Trophoblast cell (in vitro differentiated cells and primary cell): ENCODE results near the gene CACNA1D.

ENCODE experiments used
- DNase-seq, 2 donors: peaks; one replicate each; pipeline ENCODE4 v3.0.0-alpha.2; 2016
- H2AFZ ChIP-seq: 2 replicates; pipeline ENCODE4 v1.6.1; 2013; ENCODE audit warnings: low read length, moderate library complexity, mild to moderate bottlenecking; ENCODE audit not compliant: insufficient read depth, poor library complexity
- H2AK5ac ChIP-seq: 2 replicates; pipeline ENCODE4 v1.6.1; 2013; ENCODE audit warnings: mild to moderate bottlenecking, low read length
- H2BK120ac ChIP-seq: 2 replicates; pipeline ENCODE4 v1.6.1; 2013; ENCODE audit warnings: low read length, mild to moderate bottlenecking, moderate library complexity; ENCODE audit not compliant: insufficient read depth, poor library complexity
- H2BK12ac ChIP-seq: 2 replicates; pipeline ENCODE4 v1.6.1; 2013; ENCODE audit warnings: mild to moderate bottlenecking, low read length, moderate library complexity
- H2BK5ac ChIP-seq: 2 replicates; pipeline ENCODE4 v1.6.1; 2013; ENCODE audit warnings: low read length, low read depth, moderate library complexity, mild to moderate bottlenecking; ENCODE audit not compliant: poor library complexity
- H3K14ac ChIP-seq: 2 replicates; pipeline ENCODE4 v1.6.1; 2013; ENCODE audit warnings: mild to moderate bottlenecking, low read length
- H3K18ac ChIP-seq: 2 replicates; pipeline ENCODE4 v1.6.1; 2013; ENCODE audit warnings: mild to moderate bottlenecking, low read length
- H3K23ac ChIP-seq: 2 replicates; pipeline ENCODE4 v1.6.1; 2013; ENCODE audit warnings: low read length
- H3K27ac ChIP-seq: 2 replicates; pipeline ENCODE4 v1.5.1; 2013; ENCODE audit warnings: low read depth, mild to moderate bottlenecking, inconsistent platforms, low read length, moderate library complexity
- H3K27me3 ChIP-seq: 2 replicates; pipeline ENCODE4 v1.6.1; 2013; ENCODE audit warnings: inconsistent platforms, mild to moderate bottlenecking, low read length, moderate library complexity; ENCODE audit not compliant: insufficient read depth
- H3K36me3 ChIP-seq, 2 experiments: 1 replicate in 1 of 2; 2 replicates in 1 of 2; pipeline ENCODE4 v1.6.1; 2013; ENCODE audit warnings: low read length in 2 of 2, mild to moderate bottlenecking in 2 of 2, moderate library complexity in 1 of 2; ENCODE audit not compliant: insufficient read depth in 2 of 2, control insufficient read depth in 1 of 2
- H3K4ac ChIP-seq: 2 replicates; pipeline ENCODE4 v1.6.1; 2013; ENCODE audit warnings: low read depth, mild to moderate bottlenecking, low read length, moderate library complexity
- H3K4me1 ChIP-seq, 2 experiments: 1 replicate in 1 of 2; 2 replicates in 1 of 2; pipeline ENCODE4 v1.6.1; 2013; ENCODE audit warnings: low read length in 2 of 2, mild to moderate bottlenecking in 2 of 2, moderate library complexity in 1 of 2; ENCODE audit not compliant: insufficient read depth in 2 of 2, control insufficient read depth in 1 of 2
- H3K4me2 ChIP-seq: 2 replicates; pipeline ENCODE4 v1.6.1; 2013; ENCODE audit warnings: inconsistent platforms, mild to moderate bottlenecking, low read length, moderate library complexity
- H3K4me3 ChIP-seq: 2 replicates; pipeline ENCODE4 v1.5.1; 2013; ENCODE audit warnings: mild to moderate bottlenecking, low read depth, low read length, inconsistent platforms
- H3K79me1 ChIP-seq: one replicate; pipeline ENCODE4 v1.6.1; 2013; ENCODE audit warnings: low read length
- H3K79me2 ChIP-seq: 2 replicates; pipeline ENCODE4 v1.6.1; 2013; ENCODE audit warnings: low read length, mild to moderate bottlenecking; ENCODE audit not compliant: control insufficient read depth, insufficient read depth, poor library complexity
- H3K9ac ChIP-seq: 2 replicates; pipeline ENCODE4 v1.6.1; 2013; ENCODE audit warnings: mild to moderate bottlenecking, low read length
- H3K9me3 ChIP-seq: 2 replicates; pipeline ENCODE4 v1.6.1; 2013; ENCODE audit warnings: low read depth, mild to moderate bottlenecking, control low read depth, inconsistent platforms, low read length; ENCODE audit not compliant: insufficient read depth
- H4K12ac ChIP-seq: 2 replicates; pipeline ENCODE4 v1.6.1; 2013; ENCODE audit warnings: low read depth, mild to moderate bottlenecking, low read length, moderate library complexity
- H4K8ac ChIP-seq: 2 replicates; pipeline ENCODE4 v1.6.1; 2013; ENCODE audit warnings: low read depth, mild to moderate bottlenecking, low read length, moderate library complexity
- H4K91ac ChIP-seq: one replicate; pipeline ENCODE4 v1.6.1; 2013; ENCODE audit warnings: low read depth, mild to moderate bottlenecking, low read length, moderate library complexity
- WGBS: extraction: QIAGEN DNeasy Blood & Tissue Kit; methylation state at CpG from one replicate; pipeline ENCODE4 v1.1.7; 2013; ENCODE audit warnings: missing lambda C conversion rate; ENCODE audit not compliant: insufficient read length, insufficient coverage; ENCODE audit errors: extremely low coverage; 5-methylcytosine and 5-hydroxymethylcytosine counted together

The CACNA1D gene

GRCh38 chr3:53775834-53776251, 281.4 kb downstream of the CACNA1D start:
- Histone ChIP-seq H3K79me1 (no peaks in the 10 kb centered on the region), H2AFZ (no peak overlapping the region), H3K4me1 (peaks cover 2 to 5% of the 10 kb centered on the region in 2 experiments), H3K36me3 (no peaks in the 10 kb centered on the region), H3K27me3 (no peaks in the 10 kb centered on the region), H3K27ac (no peak overlapping the region), H3K4me2 (no peak overlapping the region), H3K14ac (no peak overlapping the region), H2AK5ac (no peak overlapping the region), H3K4ac (no peak overlapping the region), H3K9me3 (peaks cover 3% of the 10 kb centered on the region), H3K23ac (no peak overlapping the region), H4K91ac (no peak overlapping the region), H3K18ac (no peak overlapping the region), H4K12ac (no peak overlapping the region), H2BK5ac (no peak overlapping the region), H3K4me3 (no peak overlapping the region), H3K9ac (no peak overlapping the region), H2BK12ac (no peak overlapping the region), H4K8ac (no peak overlapping the region), H3K79me2 (no peaks in the 10 kb centered on the region), H2BK120ac (no peak overlapping the region)
- no CpG with 5 or more reads among the region's 5 CpGs for WGBS
- peak; percentile 74 to 76 for DNase-seq

- Histone ChIP-seq H4K12ac (no peak overlapping the region), H3K9me3 (peaks cover 3% of the 10 kb centered on the region)
- no CpG with 5 or more reads among the region's 9 CpGs for WGBS
These were observed 282.2 kb downstream of the CACNA1D start for GRCh38 chr3:53776494-53777101.

DNA sequence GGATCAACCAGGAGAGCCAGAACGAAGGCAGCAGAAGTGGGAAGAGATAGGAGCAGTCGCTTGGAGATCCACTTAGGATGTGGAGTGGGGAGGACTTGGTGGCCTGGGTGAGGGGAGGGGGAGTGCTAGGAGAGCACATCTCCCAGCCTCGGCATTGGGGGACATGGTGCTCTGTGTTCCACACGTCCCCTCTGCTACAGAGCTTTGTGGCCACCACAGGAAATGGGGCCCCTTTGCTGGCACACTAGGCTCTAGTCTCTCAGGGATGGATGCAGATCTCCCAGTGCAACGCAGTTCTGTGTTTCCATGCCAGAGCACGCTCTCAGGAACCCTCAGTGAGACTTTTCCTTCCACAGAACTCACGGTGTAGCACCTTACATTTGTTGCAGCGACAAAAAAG, 283.1 kb downstream of the CACNA1D start:
- Histone ChIP-seq H2AK5ac (no peak overlapping the region), H3K9me3 (peaks cover 3% of the 10 kb centered on the region), H3K9ac (no peak overlapping the region), H3K14ac (no peak overlapping the region), H4K12ac (no peak overlapping the region), H2AFZ (no peak overlapping the region), H3K4me2 (no peak overlapping the region), H3K27ac (no peak overlapping the region), H3K27me3 (no peaks in the 10 kb centered on the region), H3K18ac (no peak overlapping the region), H3K23ac (no peak overlapping the region), H4K8ac (no peak overlapping the region), H2BK120ac (no peak overlapping the region), H4K91ac (no peak overlapping the region), H2BK5ac (no peak overlapping the region), H3K36me3 (no peaks in the 10 kb centered on the region), H3K4me1 (peaks cover 2 to 5% of the 10 kb centered on the region in 2 experiments), H2BK12ac (no peak overlapping the region), H3K4ac (no peak overlapping the region), H3K79me2 (no peaks in the 10 kb centered on the region), H3K4me3 (no peak overlapping the region), H3K79me1 (no peaks in the 10 kb centered on the region)
- DNase-seq: no peak
- no CpG with 5 or more reads among the region's 8 CpGs for WGBS

More at GRCh38 chr3:53776494-53777101, 282.2 kb downstream of the CACNA1D start:
- H3K27ac ChIP-seq: no peak overlapping the region
- H3K4me2 ChIP-seq: no peak overlapping the region
- peaks cover 2 to 5% of the 10 kb centered on the region in 2 experiments for H3K4me1 ChIP-seq
- H4K8ac ChIP-seq: no peak overlapping the region
- H3K79me1 ChIP-seq: no peaks in the 10 kb centered on the region
- no peak overlapping the region for H3K18ac ChIP-seq
- no peak overlapping the region for H2BK5ac ChIP-seq
- no peak overlapping the region for H2AK5ac ChIP-seq
- DNase-seq: peak; percentile 43 to 49
- H3K9ac ChIP-seq: no peak overlapping the region
- H3K27me3 ChIP-seq: no peaks in the 10 kb centered on the region
- no peak overlapping the region for H3K14ac ChIP-seq
- H2BK12ac ChIP-seq: no peak overlapping the region
- H3K23ac ChIP-seq: no peak overlapping the region
- no peak overlapping the region for H4K91ac ChIP-seq
- H3K36me3 ChIP-seq: no peaks in the 10 kb centered on the region
- H3K4ac ChIP-seq: no peak overlapping the region
- no peak overlapping the region for H2BK120ac ChIP-seq
- no peak overlapping the region for H2AFZ ChIP-seq
- H3K79me2 ChIP-seq: no peaks in the 10 kb centered on the region
- no peak overlapping the region for H3K4me3 ChIP-seq

- no peak overlapping the region for H3K4ac ChIP-seq
- no peak overlapping the region for H2BK12ac ChIP-seq
- H3K18ac ChIP-seq: no peak overlapping the region
- H3K27ac ChIP-seq: no peak overlapping the region
- no peaks in the 10 kb centered on the region for H3K79me2 ChIP-seq
- no CpG with 5 or more reads among the region's 3 CpGs for WGBS
- H2BK120ac ChIP-seq: no peak overlapping the region
- H2BK5ac ChIP-seq: no peak overlapping the region
- H3K27me3 ChIP-seq: no peaks in the 10 kb centered on the region
- no peaks in the 10 kb centered on the region for H3K36me3 ChIP-seq
- no peak overlapping the region for H3K4me2 ChIP-seq
- H3K14ac ChIP-seq: no peak overlapping the region
- no peak overlapping the region for H4K8ac ChIP-seq
- no peak for DNase-seq
- no peak overlapping the region for H3K9ac ChIP-seq
- H2AFZ ChIP-seq: no peak overlapping the region
- H4K91ac ChIP-seq: no peak overlapping the region
- H4K12ac ChIP-seq: no peak overlapping the region
- H2AK5ac ChIP-seq: no peak overlapping the region
- peaks cover 2 to 5% of the 10 kb centered on the region in 2 experiments for H3K4me1 ChIP-seq
- peaks cover 3% of the 10 kb centered on the region for H3K9me3 ChIP-seq
- no peak overlapping the region for H3K4me3 ChIP-seq
- H3K79me1 ChIP-seq: no peaks in the 10 kb centered on the region
- H3K23ac ChIP-seq: no peak overlapping the region
These were observed 283.7 kb downstream of the CACNA1D start for GRCh38 chr3:53778153-53778552.
